ENCODE data around the gene SYCE3.

The SYCE3 gene

DNA sequence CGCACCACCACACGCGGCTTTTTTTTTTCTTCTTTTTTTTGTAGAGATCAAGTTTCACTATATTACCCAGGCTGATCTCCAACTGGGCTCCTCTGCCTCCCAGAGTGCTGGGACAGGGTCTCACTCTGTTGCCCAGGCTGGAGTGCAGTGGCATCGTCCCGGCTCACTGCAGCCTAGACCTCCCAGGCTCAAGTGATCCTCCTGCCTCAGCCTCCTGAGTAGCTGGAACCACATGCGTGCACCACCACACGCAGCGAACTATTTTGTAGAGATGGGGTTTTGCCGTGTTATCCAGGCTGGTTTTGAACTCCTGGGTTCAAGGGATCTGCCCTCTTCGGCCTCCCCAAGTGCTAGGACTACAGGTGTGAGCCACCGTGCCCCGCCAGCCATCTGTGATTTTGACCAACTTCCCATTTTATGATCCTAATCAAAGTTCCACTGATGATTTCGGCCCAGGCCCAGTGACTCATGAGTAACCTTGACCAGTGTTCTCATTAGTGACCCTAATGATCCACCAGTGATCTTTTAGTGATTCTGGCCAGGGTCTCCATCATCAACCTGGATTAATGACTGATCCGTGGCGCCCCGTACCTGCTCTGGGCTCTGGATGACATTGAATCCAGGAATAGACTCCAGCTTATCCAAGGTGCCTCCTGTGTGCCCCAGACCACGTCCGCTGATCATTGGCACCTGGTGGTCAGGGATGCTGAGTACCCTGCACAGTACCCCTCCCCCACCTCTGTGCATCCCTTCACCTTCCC is 34.6 kb downstream of the SYCE3 start:
- H3K27me3 ChIP-seq (ENCODE audit: control insufficient read depth, insufficient read depth, low read length): peaks cover 65% of the 10 kb centered on the region
- H3K36me3 ChIP-seq (ENCODE audit: control insufficient read depth, insufficient read depth, low read length): peaks cover 10% of the 10 kb centered on the region
- no peak overlapping the region for H3K4me3 ChIP-seq (ENCODE audit: low read depth, low read length)
- H3K4me1 ChIP-seq (ENCODE audit: control insufficient read depth, insufficient read depth, low read length): peaks cover 4% of the 10 kb centered on the region
- no peak overlapping the region for H3K27ac ChIP-seq (ENCODE audit: low read depth, low read length)
- no peaks in the 10 kb centered on the region for H3K9me3 ChIP-seq (ENCODE audit: control insufficient read depth, insufficient read depth, low read length)
- no peak overlapping the region for H3K9ac ChIP-seq (ENCODE audit: low read depth, low read length)

DNA sequence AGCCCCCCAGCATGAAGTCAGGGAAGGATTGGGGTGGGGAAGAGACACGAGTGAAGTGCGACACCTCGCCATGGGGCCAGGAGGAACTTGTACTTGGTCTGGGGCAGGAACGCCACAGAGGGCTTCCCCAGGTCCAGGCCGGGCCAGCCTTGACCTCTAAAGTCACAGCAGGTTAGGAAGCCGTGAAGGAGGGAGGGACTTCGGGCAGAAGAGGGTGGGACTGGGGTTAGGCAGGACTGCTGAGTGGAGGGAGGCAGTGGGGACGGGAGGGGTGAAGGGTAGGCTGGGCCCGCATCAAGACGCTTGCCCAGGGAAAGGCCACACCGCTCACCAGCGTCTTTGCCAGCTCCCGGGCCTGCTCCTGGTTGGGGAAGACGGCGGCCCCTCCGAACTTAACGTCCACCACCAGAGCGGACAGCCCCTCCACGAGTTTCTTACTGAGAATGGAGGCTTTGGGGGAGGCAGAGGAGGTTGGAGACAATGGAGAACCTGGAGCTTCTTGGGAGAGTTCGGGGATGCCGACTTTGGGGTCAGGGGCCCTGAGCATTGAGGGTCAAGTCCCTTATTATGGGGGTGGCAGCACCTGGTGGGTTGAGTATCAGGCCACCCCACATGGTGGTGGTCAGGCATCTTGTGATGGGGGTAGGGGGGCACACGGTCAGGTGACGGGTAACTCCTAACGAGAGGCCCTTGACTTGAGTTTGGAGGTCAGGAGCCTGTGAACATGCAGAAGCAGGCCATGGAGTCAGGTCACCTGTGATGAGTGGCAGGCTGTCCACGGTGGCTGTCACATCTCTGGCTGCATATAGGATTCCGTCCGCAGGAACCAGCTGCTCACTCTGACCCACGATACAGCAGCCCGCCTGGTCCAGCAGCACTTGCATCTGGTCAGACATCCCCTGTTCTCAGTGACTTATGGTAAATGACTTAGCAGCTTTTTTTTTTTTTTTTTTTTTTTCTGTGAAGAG is 35.6 kb downstream of the SYCE3 start:
- no peaks in the 10 kb centered on the region for H3K9me3 ChIP-seq (ENCODE audit: control insufficient read depth, insufficient read depth, low read length)
- H3K4me3 ChIP-seq (ENCODE audit: low read depth, low read length): peak overlapping the region; percentile 87; the same call in 1 of the 2 replicates
- peaks cover 55% of the 10 kb centered on the region for H3K27me3 ChIP-seq (ENCODE audit: control insufficient read depth, insufficient read depth, low read length)
- H3K36me3 ChIP-seq (ENCODE audit: control insufficient read depth, insufficient read depth, low read length): peaks cover 19% of the 10 kb centered on the region
- peaks cover 4% of the 10 kb centered on the region for H3K4me1 ChIP-seq (ENCODE audit: control insufficient read depth, insufficient read depth, low read length)
- H3K9ac ChIP-seq (ENCODE audit: low read depth, low read length): no peak overlapping the region
- no peak overlapping the region for H3K27ac ChIP-seq (ENCODE audit: low read depth, low read length)

DNA sequence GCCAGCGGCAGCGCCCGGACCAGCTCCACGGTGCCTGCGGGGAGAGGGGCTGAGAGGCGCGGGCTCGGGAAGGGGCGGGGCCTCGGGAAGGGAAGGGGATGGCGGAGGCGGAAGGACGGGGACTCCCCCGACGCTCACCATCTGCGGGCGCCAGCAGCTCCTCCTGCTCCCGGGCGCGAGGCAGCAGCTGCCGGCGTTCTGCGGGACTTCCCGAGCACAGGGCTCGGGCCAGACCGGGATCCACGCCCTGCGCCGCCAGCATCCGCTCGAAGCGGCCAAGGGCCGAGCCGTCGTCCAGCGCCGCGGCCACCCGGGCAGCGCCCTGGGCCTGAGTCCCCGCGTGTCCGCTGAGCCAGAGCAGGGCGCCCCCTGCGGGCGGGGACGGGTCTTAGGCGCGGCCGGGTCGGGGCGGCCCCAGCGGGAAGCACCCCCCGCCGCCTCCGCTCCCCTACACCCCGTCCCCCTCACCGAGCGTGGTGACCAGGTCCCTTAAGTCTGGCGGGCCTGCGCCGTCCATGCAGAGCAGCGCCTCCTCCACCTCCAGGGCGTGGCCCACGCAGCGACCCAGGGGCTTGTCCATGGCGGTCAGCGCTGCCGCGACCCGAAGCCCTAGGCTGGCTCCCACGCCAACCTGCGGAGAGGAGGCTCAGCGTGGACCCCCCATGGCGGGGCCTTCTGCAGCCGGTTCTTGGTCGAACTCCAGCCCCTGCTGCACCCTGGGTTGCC is 36.4 kb downstream of the SYCE3 start:
- peaks cover 4% of the 10 kb centered on the region for H3K4me1 ChIP-seq (ENCODE audit: control insufficient read depth, insufficient read depth, low read length)

DNA sequence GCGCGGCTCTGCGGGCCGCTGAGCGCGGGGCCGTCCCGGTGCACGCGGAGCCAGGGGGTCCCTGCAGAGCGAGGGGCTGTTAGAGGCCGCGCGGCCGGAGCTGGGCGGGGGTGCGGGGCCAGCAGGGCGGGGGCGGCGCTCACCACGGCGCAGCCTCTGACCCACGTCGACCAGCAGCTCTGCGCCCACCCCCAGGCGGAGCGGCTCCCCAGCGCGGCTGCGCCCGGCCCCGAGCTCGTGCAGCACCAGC is 36.9 kb downstream of the SYCE3 start:
- Histone ChIP-seq H3K9ac (ENCODE audit: low read depth, low read length) (peak overlapping the region; percentile 1; the same call in 1 of the 2 replicates), H3K4me3 (ENCODE audit: low read depth, low read length) (peak overlapping the region; percentile 87), H3K4me1 (ENCODE audit: control insufficient read depth, insufficient read depth, low read length) (peaks cover 4% of the 10 kb centered on the region), H3K36me3 (ENCODE audit: control insufficient read depth, insufficient read depth, low read length) (peaks cover 33% of the 10 kb centered on the region), H3K27ac (ENCODE audit: low read depth, low read length) (peak overlapping the region; percentile 91), H3K9me3 (ENCODE audit: control insufficient read depth, insufficient read depth, low read length) (no peaks in the 10 kb centered on the region), H3K27me3 (ENCODE audit: control insufficient read depth, insufficient read depth, low read length) (peaks cover 42% of the 10 kb centered on the region)

More for the DNA sequence above, 36.4 kb downstream of the SYCE3 start:
- Histone ChIP-seq H3K9me3 (ENCODE audit: control insufficient read depth, insufficient read depth, low read length) (no peaks in the 10 kb centered on the region), H3K9ac (ENCODE audit: low read depth, low read length) (peak overlapping the region; percentile 1; the same call in 1 of the 2 replicates), H3K27ac (ENCODE audit: low read depth, low read length) (peak overlapping the region; percentile 91), H3K36me3 (ENCODE audit: control insufficient read depth, insufficient read depth, low read length) (peaks cover 28% of the 10 kb centered on the region), H3K4me3 (ENCODE audit: low read depth, low read length) (peak overlapping the region; percentile 87), H3K27me3 (ENCODE audit: control insufficient read depth, insufficient read depth, low read length) (peaks cover 47% of the 10 kb centered on the region)

DNA sequence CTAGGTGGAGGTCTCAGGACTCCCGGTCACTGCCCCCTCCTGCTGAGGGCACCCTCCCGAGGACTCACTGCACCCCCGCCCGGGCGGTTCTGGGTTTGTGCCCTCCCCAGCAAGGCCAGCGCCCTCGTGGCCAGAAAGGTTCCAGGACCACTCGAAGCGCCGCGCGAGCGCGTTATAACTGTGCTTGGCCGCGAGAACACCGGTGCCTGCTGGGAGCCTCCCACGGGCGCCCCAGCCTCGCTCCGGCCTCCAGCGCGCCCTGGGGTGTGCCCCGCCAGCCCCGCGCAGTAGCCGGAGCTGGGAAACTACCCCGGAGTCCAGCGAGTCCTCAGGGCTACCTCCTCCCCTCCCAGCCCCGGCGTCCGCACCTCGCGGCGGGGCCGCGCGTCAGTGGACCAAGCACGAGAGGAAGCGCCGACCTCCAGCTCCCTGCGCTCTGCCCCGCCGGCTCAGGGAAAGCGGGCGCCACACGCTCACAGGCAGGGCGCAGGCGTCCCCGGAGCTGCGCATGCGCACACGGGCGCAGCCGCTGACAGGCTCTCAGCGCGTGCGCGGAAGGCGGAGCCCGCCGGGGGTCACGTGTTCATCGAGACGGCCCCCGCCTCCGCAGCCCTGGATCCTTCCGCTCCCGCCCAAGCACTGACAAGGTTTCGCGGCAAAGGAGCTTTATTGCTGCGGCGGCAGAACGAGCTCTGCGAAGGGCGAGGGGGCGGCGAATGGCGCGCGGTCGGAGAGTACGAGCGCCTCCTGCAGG is 37.4 kb downstream of the SYCE3 start, which contains the start of gene SCO2:
SCO2 (minus strand) TSS at position 495 of the 754 bp plus-strand sequence. CDS start 1,187 bp downstream, outside the sequence.
- H3K4me1 ChIP-seq (ENCODE audit: control insufficient read depth, insufficient read depth, low read length): peaks cover 4% of the 10 kb centered on the region
- peak within 1 kb of the TSS; percentile 91 for H3K27ac ChIP-seq (ENCODE audit: low read depth, low read length)
- H3K27me3 ChIP-seq (ENCODE audit: control insufficient read depth, insufficient read depth, low read length): peaks cover 37% of the 10 kb centered on the region
- peak within 1 kb of the TSS; percentile 62 for H3K9ac ChIP-seq (ENCODE audit: low read depth, low read length)
- H3K4me3 ChIP-seq (ENCODE audit: low read depth, low read length): peak within 1 kb of the TSS; percentile 87
- H3K9me3 ChIP-seq (ENCODE audit: control insufficient read depth, insufficient read depth, low read length): no peaks in the 10 kb centered on the region
- peaks cover 34% of the 10 kb centered on the region for H3K36me3 ChIP-seq (ENCODE audit: control insufficient read depth, insufficient read depth, low read length)

DNA sequence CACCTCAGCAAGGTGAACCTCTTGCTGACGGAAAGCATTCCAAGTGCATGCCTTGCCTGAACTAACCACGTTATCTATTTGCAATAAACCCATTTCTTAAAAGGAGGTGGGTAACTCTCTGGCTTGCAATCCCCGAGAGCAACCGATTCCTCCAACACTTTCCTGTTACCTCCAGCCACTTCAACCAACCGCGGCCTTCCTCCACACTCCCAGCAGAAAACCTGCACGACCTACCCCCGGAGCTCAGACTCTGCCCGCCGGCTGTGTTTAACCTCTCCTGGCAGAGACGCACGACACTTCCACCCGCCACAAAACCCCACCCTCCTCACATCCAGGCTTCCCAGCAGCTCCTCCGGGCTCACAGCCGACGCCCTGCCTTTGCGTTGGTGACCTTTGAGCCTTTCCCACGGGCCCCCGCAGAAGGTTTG is 38.0 kb downstream of the SYCE3 start:
- Histone ChIP-seq H3K4me3 (ENCODE audit: low read depth, low read length) (peak overlapping the region; percentile 87), H3K36me3 (ENCODE audit: control insufficient read depth, insufficient read depth, low read length) (peaks cover 34% of the 10 kb centered on the region), H3K27ac (ENCODE audit: low read depth, low read length) (peak overlapping the region; percentile 91), H3K27me3 (ENCODE audit: control insufficient read depth, insufficient read depth, low read length) (peaks cover 31% of the 10 kb centered on the region), H3K9ac (ENCODE audit: low read depth, low read length) (peak overlapping the region; percentile 62; the same call in 1 of the 2 replicates), H3K4me1 (ENCODE audit: control insufficient read depth, insufficient read depth, low read length) (peaks cover 4% of the 10 kb centered on the region; the same call in 1 of the 2 replicates), H3K9me3 (ENCODE audit: control insufficient read depth, insufficient read depth, low read length) (no peaks in the 10 kb centered on the region)

DNA sequence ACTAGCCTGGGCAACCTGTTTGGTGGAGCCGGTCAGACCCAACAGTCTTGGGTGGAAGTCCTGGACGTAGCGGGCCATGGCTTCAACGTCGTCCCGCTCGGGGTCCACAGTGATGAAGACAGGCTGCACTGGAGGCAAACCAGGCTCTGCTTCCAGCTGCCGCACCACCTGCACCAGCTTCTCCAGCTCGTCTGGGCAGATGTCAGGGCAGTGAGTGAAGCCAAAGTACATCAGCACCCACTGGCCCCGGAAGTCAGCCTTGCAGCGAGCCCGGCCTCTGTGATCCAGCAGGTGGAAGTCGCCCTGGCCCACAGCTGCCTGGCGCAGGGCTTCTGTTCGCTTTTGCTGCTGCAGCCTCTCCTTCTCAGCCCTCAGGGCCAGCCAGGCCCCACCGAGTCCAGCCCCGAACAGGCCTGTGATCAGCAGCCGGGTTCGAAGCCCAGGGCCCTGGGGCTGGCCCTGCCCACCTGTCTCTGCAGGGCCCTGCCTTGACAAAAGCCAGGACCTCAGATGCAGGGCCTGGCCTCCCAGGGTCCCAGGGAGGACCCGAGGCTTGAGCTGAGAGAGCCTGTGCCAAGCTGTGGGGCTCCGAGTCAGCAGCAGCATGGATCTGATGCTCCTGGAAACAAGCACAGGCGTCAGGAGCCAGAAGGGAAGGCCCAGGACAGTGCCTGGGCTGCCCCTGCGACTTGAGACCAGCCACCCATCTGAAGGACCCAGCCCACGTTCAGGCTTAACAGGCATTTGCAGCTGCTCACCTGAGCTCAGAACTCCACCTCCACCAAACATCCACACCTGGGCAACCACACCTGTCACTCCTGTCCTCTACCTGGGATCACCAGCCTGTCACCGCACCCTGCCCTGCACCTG is 38.7 kb downstream of the SYCE3 start:
- peaks cover 25% of the 10 kb centered on the region for H3K27me3 ChIP-seq (ENCODE audit: control insufficient read depth, insufficient read depth, low read length)
- peaks cover 40% of the 10 kb centered on the region for H3K36me3 ChIP-seq (ENCODE audit: control insufficient read depth, insufficient read depth, low read length)
- peak overlapping the region; percentile 87 for H3K4me3 ChIP-seq (ENCODE audit: low read depth, low read length)
- peaks cover 4% of the 10 kb centered on the region; the same call in 1 of the 2 replicates for H3K4me1 ChIP-seq (ENCODE audit: control insufficient read depth, insufficient read depth, low read length)
- H3K9ac ChIP-seq (ENCODE audit: low read depth, low read length): no peak overlapping the region
- H3K9me3 ChIP-seq (ENCODE audit: control insufficient read depth, insufficient read depth, low read length): no peaks in the 10 kb centered on the region
- H3K27ac ChIP-seq (ENCODE audit: low read depth, low read length): no peak overlapping the region

DNA sequence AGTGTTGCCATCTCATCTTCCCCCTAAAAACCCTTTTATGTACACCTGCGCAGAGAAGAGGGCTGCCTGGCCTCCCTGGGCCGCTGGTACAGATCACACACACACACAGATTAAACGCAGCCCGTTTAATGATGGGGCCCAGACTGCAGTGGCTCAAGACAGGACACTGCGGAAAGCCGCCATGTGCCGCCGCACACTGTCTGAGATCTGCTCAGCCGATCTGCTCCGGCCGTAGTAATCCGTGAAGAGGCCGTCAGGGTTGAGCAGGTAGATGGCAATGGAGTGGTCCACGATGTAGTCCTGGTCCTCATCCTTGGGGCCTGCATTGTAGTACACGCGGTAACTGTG is 39.3 kb downstream of the SYCE3 start:
- H3K9me3 ChIP-seq (ENCODE audit: control insufficient read depth, insufficient read depth, low read length): no peaks in the 10 kb centered on the region
- H3K4me3 ChIP-seq (ENCODE audit: low read depth, low read length): no peak overlapping the region
- no peak overlapping the region for H3K27ac ChIP-seq (ENCODE audit: low read depth, low read length)
- peaks cover 19% of the 10 kb centered on the region for H3K27me3 ChIP-seq (ENCODE audit: control insufficient read depth, insufficient read depth, low read length)
- no peak overlapping the region for H3K9ac ChIP-seq (ENCODE audit: low read depth, low read length)
- peaks cover 46% of the 10 kb centered on the region for H3K36me3 ChIP-seq (ENCODE audit: control insufficient read depth, insufficient read depth, low read length)
- H3K4me1 ChIP-seq (ENCODE audit: control insufficient read depth, insufficient read depth, low read length): peaks cover 4% of the 10 kb centered on the region; the same call in 1 of the 2 replicates

DNA sequence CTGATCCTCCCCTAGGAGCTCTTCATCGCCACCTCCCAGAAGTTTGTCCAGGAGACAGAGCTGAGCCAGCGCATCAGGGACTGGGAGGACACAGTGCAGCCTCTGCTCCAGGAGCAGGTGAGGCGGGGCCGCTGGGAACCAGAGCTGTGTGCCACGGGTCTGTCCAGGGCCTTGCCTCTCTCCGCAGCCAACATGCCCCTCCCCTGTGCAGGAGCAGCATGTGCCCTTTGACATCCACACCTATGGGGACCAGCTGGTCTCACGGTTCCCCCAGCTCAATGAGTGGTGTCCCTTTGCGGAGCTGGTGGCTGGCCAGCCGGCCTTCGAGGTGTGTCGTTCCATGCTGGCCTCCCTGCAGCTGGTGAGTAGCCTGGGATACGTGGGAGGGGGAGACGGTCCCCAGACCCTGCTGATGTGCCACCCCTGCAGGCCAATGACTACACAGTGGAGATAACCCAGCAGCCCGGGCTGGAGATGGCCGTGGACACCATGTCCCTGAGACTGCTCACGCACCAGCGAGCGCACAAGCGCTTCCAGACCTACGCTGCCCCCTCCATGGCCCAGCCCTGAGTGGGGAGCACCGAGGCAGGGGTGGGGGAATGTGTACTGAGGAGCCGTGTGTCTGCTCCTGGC is 39.8 kb downstream of the SYCE3 start:
- peaks cover 14% of the 10 kb centered on the region for H3K27me3 ChIP-seq (ENCODE audit: control insufficient read depth, insufficient read depth, low read length)
- peaks cover 51% of the 10 kb centered on the region for H3K36me3 ChIP-seq (ENCODE audit: control insufficient read depth, insufficient read depth, low read length)

More for the DNA sequence above, 39.8 kb downstream of the SYCE3 start:
- Histone ChIP-seq H3K9ac (ENCODE audit: low read depth, low read length) (no peak overlapping the region), H3K27ac (ENCODE audit: low read depth, low read length) (no peak overlapping the region), H3K4me3 (ENCODE audit: low read depth, low read length) (no peak overlapping the region), H3K4me1 (ENCODE audit: control insufficient read depth, insufficient read depth, low read length) (peaks cover 4% of the 10 kb centered on the region; the same call in 1 of the 2 replicates), H3K9me3 (ENCODE audit: control insufficient read depth, insufficient read depth, low read length) (no peaks in the 10 kb centered on the region)

All from HUES48 (cell line).